ENCODE measurements around the gene TMEM119. TPM values are rescaled to one million over a fixed set of nuclear protein-coding genes. Genes with fewer than 3 reads are reported as not detected.

TMEM119 gene
- total and polyA plus RNA-seq, 2 of the 13 experiments (the other 11 are each of a cell fraction or from before 2014, with no cell fraction given), result not detected

DNA sequence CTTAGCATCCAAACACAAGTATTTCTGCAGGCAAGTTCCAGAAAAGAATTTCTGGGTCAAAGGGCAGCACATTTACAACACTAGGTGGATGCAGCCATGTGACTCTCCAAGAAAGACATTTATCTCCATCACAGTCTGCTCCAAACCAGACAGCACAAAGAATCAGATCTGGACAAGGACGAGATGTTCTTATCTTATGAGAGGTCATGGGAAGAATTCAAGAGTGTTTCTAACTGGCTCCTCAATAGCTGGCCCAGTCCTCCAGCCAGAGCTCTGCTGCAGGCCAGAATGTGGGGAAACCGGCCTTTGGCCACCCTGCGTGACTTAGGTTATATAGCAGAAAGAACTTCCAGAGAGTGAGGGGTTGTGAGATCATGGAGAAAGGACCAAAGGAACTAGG lies 17.4 kb downstream of the TMEM119 start (continued):
- TF ChIP-seq, protein P1, sequence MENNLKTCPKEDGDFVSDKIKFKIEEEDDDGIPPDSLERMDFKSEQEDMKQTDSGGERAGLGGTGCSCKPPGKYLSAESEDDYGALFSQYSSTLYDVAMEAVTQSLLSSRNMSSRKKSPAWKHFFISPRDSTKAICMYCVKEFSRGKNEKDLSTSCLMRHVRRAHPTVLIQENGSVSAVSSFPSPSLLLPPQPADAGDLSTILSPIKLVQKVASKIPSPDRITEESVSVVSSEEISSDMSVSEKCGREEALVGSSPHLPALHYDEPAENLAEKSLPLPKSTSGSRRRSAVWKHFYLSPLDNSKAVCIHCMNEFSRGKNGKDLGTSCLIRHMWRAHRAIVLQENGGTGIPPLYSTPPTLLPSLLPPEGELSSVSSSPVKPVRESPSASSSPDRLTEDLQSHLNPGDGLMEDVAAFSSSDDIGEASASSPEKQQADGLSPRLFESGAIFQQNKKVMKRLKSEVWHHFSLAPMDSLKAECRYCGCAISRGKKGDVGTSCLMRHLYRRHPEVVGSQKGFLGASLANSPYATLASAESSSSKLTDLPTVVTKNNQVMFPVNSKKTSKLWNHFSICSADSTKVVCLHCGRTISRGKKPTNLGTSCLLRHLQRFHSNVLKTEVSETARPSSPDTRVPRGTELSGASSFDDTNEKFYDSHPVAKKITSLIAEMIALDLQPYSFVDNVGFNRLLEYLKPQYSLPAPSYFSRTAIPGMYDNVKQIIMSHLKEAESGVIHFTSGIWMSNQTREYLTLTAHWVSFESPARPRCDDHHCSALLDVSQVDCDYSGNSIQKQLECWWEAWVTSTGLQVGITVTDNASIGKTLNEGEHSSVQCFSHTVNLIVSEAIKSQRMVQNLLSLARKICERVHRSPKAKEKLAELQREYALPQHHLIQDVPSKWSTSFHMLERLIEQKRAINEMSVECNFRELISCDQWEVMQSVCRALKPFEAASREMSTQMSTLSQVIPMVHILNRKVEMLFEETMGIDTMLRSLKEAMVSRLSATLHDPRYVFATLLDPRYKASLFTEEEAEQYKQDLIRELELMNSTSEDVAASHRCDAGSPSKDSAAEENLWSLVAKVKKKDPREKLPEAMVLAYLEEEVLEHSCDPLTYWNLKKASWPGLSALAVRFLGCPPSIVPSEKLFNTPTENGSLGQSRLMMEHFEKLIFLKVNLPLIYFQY (CRISPR knock-in tag; IDR thresholded peaks at IDR 0.05; ENCODE audit: borderline replicate concordance), result no peak
- TF ChIP-seq ERF (CRISPR knock-in tag; IDR thresholded peaks at IDR 0.05) (no peak), GTF2F1 (IDR thresholded peaks at IDR 0.05; ENCODE audit: low read length) (no peak), DNMT3B (CRISPR knock-in tag; conservative IDR thresholded peaks at IDR 0.05) (no peak)
- TF ChIP-seq, protein P2, sequence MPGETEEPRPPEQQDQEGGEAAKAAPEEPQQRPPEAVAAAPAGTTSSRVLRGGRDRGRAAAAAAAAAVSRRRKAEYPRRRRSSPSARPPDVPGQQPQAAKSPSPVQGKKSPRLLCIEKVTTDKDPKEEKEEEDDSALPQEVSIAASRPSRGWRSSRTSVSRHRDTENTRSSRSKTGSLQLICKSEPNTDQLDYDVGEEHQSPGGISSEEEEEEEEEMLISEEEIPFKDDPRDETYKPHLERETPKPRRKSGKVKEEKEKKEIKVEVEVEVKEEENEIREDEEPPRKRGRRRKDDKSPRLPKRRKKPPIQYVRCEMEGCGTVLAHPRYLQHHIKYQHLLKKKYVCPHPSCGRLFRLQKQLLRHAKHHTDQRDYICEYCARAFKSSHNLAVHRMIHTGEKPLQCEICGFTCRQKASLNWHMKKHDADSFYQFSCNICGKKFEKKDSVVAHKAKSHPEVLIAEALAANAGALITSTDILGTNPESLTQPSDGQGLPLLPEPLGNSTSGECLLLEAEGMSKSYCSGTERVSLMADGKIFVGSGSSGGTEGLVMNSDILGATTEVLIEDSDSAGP (CRISPR knock-in tag; IDR thresholded peaks at IDR 0.05; ENCODE audit: borderline replicate concordance), result no peak

DNA sequence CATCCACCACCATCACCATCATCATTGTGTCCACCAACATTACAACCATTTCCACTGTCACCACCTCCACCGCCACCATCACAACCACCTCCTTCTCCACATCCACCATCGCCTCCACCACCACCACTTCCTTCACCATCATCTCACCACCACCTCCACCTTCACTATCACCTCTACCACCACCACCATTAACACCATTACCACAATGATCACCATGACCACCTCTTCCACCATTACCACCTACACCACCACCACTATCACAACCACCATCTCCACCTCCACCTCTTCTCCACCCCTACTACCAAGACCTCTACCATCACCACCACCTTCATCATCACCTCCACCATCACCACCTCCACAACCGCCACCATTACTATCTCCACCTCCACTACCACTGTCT lies 19.1 kb downstream of the TMEM119 start:
- no peak for TF ChIP-seq NCOA5 (CRISPR knock-in tag; IDR thresholded peaks at IDR 0.05)
- TF ChIP-seq RFX1 (IDR thresholded peaks at IDR 0.05), result no peak
- TF ChIP-seq, protein P3, sequence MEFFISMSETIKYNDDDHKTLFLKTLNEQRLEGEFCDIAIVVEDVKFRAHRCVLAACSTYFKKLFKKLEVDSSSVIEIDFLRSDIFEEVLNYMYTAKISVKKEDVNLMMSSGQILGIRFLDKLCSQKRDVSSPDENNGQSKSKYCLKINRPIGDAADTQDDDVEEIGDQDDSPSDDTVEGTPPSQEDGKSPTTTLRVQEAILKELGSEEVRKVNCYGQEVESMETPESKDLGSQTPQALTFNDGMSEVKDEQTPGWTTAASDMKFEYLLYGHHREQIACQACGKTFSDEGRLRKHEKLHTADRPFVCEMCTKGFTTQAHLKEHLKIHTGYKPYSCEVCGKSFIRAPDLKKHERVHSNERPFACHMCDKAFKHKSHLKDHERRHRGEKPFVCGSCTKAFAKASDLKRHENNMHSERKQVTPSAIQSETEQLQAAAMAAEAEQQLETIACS (CRISPR knock-in tag; IDR thresholded peaks at IDR 0.05), result no peak
- Histone ChIP-seq H4K20me1 (ENCODE audit: insufficient read depth, low read length) (no peaks in the 10 kb centered on the region), H3K4me1 (ENCODE audit: insufficient read depth, low read length) (no peaks in the 10 kb centered on the region), H3K4me3 (replicated peaks in 1 of 3; ENCODE audit: insufficient read depth in 1 of 3, low read depth in 2 of 3, low read length in 3 of 3) (no peak overlapping the region), H3K9ac (ENCODE audit: insufficient read depth, low read depth, low read length) (no peak overlapping the region), H2AFZ (ENCODE audit: low read length) (no peak overlapping the region), H3K79me2 (ENCODE audit: insufficient read depth, low read length) (no peaks in the 10 kb centered on the region), H3K9me3 (ENCODE audit: low read length) (no peaks in the 10 kb centered on the region), H3K27me3 (ENCODE audit: control insufficient read depth in 1 of 2, insufficient read depth in 2 of 2, low read length in 2 of 2) (peaks cover 2 to 7% of the 10 kb centered on the region in 2 experiments; a peak in 2 of 5 replicates), H3K27ac (ENCODE audit: extremely low read length, insufficient read depth, low read length) (no peak overlapping the region), H3K36me3 (replicated peaks in 1 of 2; ENCODE audit: control insufficient read depth in 1 of 2, insufficient read depth in 2 of 2, low read length in 2 of 2) (no peaks in the 10 kb centered on the region), H3K4me2 (ENCODE audit: low read depth, low read length) (no peak overlapping the region)
- 43% methylated on average over 3 of the region's 3 CpGs for WGBS (ENCODE audit: low lambda C conversion rate)
- no TSS peak for BruUV-seq (replicated peaks)
- ATAC-seq (no peak), FAIRE-seq (no peak), DNase-seq (ENCODE audit: low spot score) (no peak)
- in situ Hi-C loops (cut with HindIII; ENCODE audit: extremely low pct_ligation_motif_present, low pct_unique_long_range_greater_than_20kb), result no loop called here
- CTCF ChIA-PET (ENCODE audit: low intra/inter-chr PET ratio, low total read pairs), result no interaction called here
- POLR2A ChIA-PET, result no interaction called here
- intact Hi-C loops (cut with micrococcal nuclease; ENCODE audit: unreplicated experiment), result no loop called here
